Peyer's patch (tissue), 4 donors: ENCODE results near the gene STIP1. TPM values are rescaled to one million over a fixed set of nuclear protein-coding genes. Genes with fewer than 3 reads are reported as not detected.

Experiments
- DNase-seq, 3 donors: peaks; one replicate each; pipeline ENCODE4 v3.0.0-alpha.2; 2017 to 2019
- H3K27ac ChIP-seq, 4 donors: fragments of 200-600 bp; sonication (generic); one replicate each; pipeline ENCODE4 v1.5.1; 2016 to 2019
- H3K27me3 ChIP-seq, 2 donors: fragments of 200-600 bp; sonication (generic); one replicate each; pipeline ENCODE4 v1.5.1; 2019
- H3K36me3 ChIP-seq, 3 donors: fragments of 200-600 bp; sonication (generic); one replicate each; pipeline ENCODE4 v1.5.1; 2016 to 2019
- H3K4me1 ChIP-seq, 4 donors: fragments of 200-600 bp; sonication (generic); one replicate each; pipeline ENCODE4 v1.5.1; 2016 to 2019
- H3K4me3 ChIP-seq, 4 donors: fragments of 200-600 bp; sonication (generic); 1 replicate in 3 of 4; 2 replicates in 1 of 4; pipeline ENCODE4 v1.5.1; 2016 to 2019; ENCODE audit warnings: mild to moderate bottlenecking in 1 of 4
- H3K9me3 ChIP-seq, 4 donors: fragments of 200-600 bp; sonication (generic); one replicate each; pipeline ENCODE4 v1.5.1; 2016 to 2019; ENCODE audit warnings: mild to moderate bottlenecking in 1 of 4
- CTCF ChIP-seq, 6 experiments: fragments of 450-650 bp in 4 of 6; fragments of 200-600 bp in 2 of 6; sonication (generic) in 1 of 6; IDR thresholded peaks; one replicate each; pipeline ENCODE4 v1.5.1; 2017 to 2019; ENCODE audit warnings: antibody characterized with exemption in 6 of 6, mild to moderate bottlenecking in 3 of 6, moderate library complexity in 1 of 6
- POLR2A ChIP-seq, 2 donors: fragments of 450-650 bp; IDR thresholded peaks; one replicate each; pipeline ENCODE4 v1.5.1; 2017; ENCODE audit warnings: antibody characterized with exemption in 2 of 2, mild to moderate bottlenecking in 2 of 2, moderate library complexity in 2 of 2
- total RNA-seq, 4 donors: library from RNA; depleted of rRNA; stranded (reverse); fragments of >200 nt; gene quantifications; one replicate each; pipeline ENCODE4 v1.1.0, GENCODE V29; 2016

STIP1 gene
- total RNA-seq, 4 donors from 2014 or later, result 50.3 to 106 (median 67.0) TPM

DNA sequence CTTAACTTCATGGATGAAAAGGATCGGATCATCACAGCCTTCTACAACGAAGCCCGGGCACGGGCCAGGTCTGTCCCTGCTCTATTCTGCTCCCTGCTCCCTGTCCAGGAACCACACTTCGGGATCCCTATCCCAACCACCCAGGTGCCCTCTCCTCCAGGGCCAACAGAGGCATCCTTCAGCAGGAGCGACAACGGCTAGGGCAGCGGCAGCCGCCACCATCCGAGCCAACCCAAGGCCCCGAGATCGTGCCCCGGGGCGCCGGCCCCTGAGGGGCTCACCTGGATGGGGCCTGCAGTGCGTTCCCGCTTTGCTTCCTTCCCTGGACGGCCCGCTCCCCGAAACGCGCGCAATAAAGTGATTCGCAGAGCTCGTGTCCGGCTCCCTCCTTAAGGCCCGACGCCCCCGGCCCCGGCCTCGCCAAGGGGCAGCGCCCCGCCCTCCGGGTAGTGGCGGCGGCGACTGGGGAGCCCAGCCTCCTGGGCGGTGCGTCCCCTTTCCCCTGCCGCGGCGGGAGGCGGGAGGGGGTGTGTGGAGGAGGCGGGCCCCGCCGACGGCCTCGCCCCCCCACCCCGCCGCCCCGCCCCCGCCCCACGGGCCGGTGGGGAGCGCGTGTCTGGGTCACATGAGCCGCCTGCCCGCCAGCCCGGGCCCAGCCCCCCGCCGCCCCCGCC is 48.1 kb downstream of the STIP1 start, which contains the start of gene VEGFB:
VEGFB (plus strand) TSS at position 672 of the 674 bp plus-strand sequence. CDS start 250 bp downstream, outside the sequence.
- Histone ChIP-seq H3K36me3 (peaks cover 0 to 19% (median 0%) of the 10 kb centered on the region in 3 donors), H3K27ac (peak within 1 kb of the TSS; percentile 64 to 95 (median 83)), H3K9me3 (no peaks in the 10 kb centered on the region), H3K27me3 (no peaks in the 10 kb centered on the region), H3K4me3 (peak within 1 kb of the TSS; percentile 52 to 91 (median 80)), H3K4me1 (peaks cover 0 to 64% (median 24%) of the 10 kb centered on the region in 4 donors)
- TF ChIP-seq POLR2A (IDR thresholded peaks at IDR 0.05) (peak in 1 of 2 donors; percentile 13), CTCF (IDR thresholded peaks at IDR 0.05) (no peak)
- DNase-seq, result peak; percentile 81 to 90 (median 86)

- Histone ChIP-seq H3K4me1 (peaks cover 0 to 60% (median 25%) of the 10 kb centered on the region in 4 donors), H3K27ac (peak overlapping the region; percentile 61 to 95 (median 83)), H3K4me3 (peak overlapping the region; percentile 52 to 91 (median 80)), H3K36me3 (peaks cover 0 to 19% (median 0%) of the 10 kb centered on the region in 3 donors), H3K27me3 (no peaks in the 10 kb centered on the region), H3K9me3 (no peaks in the 10 kb centered on the region)
- TF ChIP-seq POLR2A (IDR thresholded peaks at IDR 0.05), result peak in 1 of 2 donors; percentile 33
- peak in 3 of 6 experiments; percentile 9 to 32 (median 24) for TF ChIP-seq CTCF (IDR thresholded peaks at IDR 0.05)
- peak; percentile 66 to 82 (median 82) for DNase-seq
These were observed 48.8 kb downstream of the STIP1 start for GRCh38 chr11:64234647-64235379.

- Histone ChIP-seq H3K36me3 (peaks cover 0 to 19% (median 0%) of the 10 kb centered on the region in 3 donors), H3K9me3 (no peaks in the 10 kb centered on the region), H3K27me3 (no peaks in the 10 kb centered on the region), H3K4me1 (peaks cover 0 to 63% (median 32%) of the 10 kb centered on the region in 4 donors), H3K4me3 (peak overlapping the region; percentile 52 to 91 (median 80)), H3K27ac (peak overlapping the region; percentile 61 to 95 (median 83))
- no peak for DNase-seq
- TF ChIP-seq CTCF (IDR thresholded peaks at IDR 0.05) (no peak), POLR2A (IDR thresholded peaks at IDR 0.05) (no peak)
These were observed 49.6 kb downstream of the STIP1 start for GRCh38 chr11:64235437-64236161.

- H3K27me3 ChIP-seq, result no peaks in the 10 kb centered on the region
- H3K4me3 ChIP-seq, result peak overlapping the region in 1 of 4 donors; percentile 22
- peak overlapping the region; percentile 34 to 100 (median 83) for H3K27ac ChIP-seq
- TF ChIP-seq POLR2A (IDR thresholded peaks at IDR 0.05) (peak in 1 of 2 donors; percentile 22), CTCF (IDR thresholded peaks at IDR 0.05) (peak in 3 of 6 experiments; percentile 10 to 22 (median 20))
- no peaks in the 10 kb centered on the region for H3K9me3 ChIP-seq
- peaks cover 0 to 55% (median 32%) of the 10 kb centered on the region in 4 donors for H3K4me1 ChIP-seq
- peak in 2 of 3 donors; percentile 84 to 85 for DNase-seq
- peaks cover 0 to 19% (median 0%) of the 10 kb centered on the region in 3 donors for H3K36me3 ChIP-seq
These were observed 51.5 kb downstream of the STIP1 start for GRCh38 chr11:64237484-64237951.

DNA sequence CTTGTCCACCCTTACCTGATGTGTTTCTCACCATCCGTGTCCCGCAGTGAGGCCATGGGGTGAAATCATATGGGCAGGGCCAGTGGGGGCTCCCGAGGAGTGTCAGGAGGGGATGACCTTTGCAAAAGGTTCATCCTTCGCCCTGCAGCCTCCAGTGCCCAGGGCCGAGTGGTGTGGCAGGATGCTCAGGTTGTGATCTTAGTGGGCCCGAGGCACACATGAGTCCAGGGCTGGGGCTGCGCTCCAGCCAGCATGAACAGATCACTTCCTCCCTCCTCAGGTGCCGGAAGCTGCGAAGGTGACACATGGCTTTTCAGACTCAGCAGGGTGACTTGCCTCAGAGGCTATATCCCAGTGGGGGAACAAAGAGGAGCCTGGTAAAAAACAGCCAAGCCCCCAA is 52.1 kb downstream of the STIP1 start:
- DNase-seq, result peak in 1 of 3 donors; percentile 61
- H3K36me3 ChIP-seq, result peaks cover 0 to 19% (median 0%) of the 10 kb centered on the region in 3 donors
- peak overlapping the region; percentile 34 to 100 (median 83) for H3K27ac ChIP-seq
- peaks cover 0 to 55% (median 35%) of the 10 kb centered on the region in 4 donors for H3K4me1 ChIP-seq
- no peak overlapping the region for H3K4me3 ChIP-seq
- no peaks in the 10 kb centered on the region for H3K27me3 ChIP-seq
- no peak for TF ChIP-seq POLR2A (IDR thresholded peaks at IDR 0.05)
- TF ChIP-seq CTCF (IDR thresholded peaks at IDR 0.05), result no peak
- H3K9me3 ChIP-seq, result no peaks in the 10 kb centered on the region
